ENCODE data around the gene EDEM1. TPM values are rescaled to one million over a fixed set of nuclear protein-coding genes. Genes with fewer than 3 reads are reported as not detected.
A peak's percentile ranks its signal among the peaks of the same experiment; 100 is the strongest.
"Not testable (repeated sequence)": the region's sequence is repeated elsewhere in the genome, so short reads cannot be mapped to it uniquely, and the experiment has no call there.

EDEM1 gene
- total RNA-seq = 100 to 1,000 TPM; 145 to 194 TPM

DNA sequence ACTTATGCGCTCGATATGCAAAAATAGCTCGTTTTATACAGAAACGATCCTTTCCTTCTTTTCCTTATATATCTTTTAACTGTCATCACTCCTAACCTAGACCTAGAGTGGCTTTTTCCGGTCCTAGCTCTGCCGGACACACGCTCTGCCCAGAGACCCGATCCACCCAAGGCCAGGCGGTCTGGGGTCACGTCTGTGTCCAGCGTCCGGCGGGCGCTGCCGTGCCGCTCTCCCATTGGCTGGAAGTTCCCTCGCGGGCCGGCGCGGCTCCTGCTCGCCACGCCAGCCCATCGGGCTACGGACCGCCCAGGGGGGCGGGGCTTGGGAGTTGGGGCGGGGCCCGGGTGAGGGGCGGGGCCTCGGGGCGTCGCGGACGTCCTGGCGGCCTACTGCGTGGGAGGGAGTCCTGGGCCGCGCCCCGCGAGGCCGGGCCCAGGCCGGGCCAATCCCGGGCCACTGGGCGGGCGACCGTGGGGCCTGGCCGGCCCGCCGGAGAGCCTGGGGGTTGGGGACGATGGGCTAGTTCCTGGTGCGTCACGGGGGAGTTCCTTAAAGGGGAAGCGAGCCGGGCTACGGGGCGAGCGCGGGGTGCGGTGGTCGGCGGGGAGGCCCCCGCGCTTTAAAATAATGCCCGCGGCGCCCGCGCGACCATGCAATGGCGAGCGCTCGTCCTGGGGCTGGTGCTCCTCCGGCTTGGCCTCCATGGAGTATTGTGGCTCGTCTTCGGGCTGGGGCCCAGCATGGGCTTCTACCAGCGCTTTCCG lies at the start of gene EDEM1:
TSS of gene EDEM1 (plus strand) at position 552 of the 764 bp plus-strand sequence. CDS start at position 651, 99 bp downstream.
- Mint-ChIP-seq H3K9me3 (no peaks in the 10 kb centered on the region), H3K27me3 (no peaks in the 10 kb centered on the region), H3K27ac (peak within 1 kb of the TSS; percentile 98), H3K4me1 (peaks cover 18% of the 10 kb centered on the region), H3K36me3 (ENCODE audit: low read depth) (peaks cover 51% of the 10 kb centered on the region), H3K4me3 (peak within 1 kb of the TSS; percentile 94)
- peak; percentile 87 for ATAC-seq (replicated peaks)

DNA sequence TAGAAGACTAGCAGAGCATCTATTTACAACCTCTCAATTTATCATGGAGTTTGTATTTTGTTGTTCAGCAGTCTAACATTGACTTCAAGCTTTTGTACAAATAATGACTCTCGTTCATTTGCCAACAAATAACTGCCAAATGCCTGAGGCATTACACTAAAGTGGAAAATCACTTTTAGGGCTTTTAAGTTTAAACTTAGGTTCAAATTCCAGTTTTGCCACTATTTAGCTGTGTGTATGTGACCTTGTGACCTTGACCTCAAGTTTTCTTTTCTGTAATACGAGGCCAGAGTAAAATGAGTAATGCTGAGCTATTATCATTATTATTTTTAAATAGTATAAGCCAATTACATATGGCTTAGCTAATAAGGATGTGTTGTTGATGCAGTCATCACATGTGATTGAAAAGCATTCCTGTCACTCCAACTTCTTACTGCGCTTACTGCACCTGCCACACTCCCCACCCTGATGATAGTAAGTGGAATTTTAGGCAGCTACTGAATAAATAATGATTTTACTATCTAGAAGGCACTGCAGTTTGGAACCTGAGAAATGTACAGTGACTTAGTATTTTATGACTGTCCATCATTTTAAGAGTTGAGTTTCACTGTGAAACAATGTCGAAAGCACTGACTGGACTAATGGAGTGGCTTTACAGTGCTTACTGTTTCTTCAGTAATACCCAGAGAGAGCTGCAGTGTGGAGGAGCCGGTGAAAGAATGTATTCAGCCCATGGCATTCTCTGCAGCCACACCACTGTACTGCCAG lies 49.1 kb upstream of the EDEM1 start:
- Mint-ChIP-seq H3K4me1 (peaks cover 45% of the 10 kb centered on the region), H3K27ac (peak overlapping the region; percentile 84), H3K9me3 (no peaks in the 10 kb centered on the region), H3K4me3 (peak overlapping the region; percentile 21), H3K27me3 (no peaks in the 10 kb centered on the region), H3K36me3 (ENCODE audit: low read depth) (peaks cover 42% of the 10 kb centered on the region)
- ATAC-seq (replicated peaks) = no peak

DNA sequence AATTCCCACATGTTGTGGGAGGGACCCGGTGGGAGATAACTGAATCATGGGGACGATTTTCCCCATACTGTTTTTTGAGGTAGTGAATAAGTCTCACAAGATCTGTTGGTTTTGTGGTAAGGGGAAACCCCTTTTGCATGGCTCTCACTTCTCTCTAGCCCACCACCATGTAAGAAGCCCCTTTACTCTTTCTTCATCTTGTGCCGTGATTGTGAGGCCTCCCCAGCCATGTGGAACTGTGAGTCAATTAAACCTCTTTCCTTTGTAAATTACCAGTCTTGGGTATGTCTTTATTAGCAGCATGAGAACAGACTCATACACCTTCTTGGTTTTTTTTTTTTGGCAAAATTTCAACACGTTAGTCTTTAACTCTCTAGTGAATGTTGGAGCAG lies 47.3 kb upstream of the EDEM1 start:
- Mint-ChIP-seq H3K4me3 (peak overlapping the region; percentile 0), H3K27me3 (no peaks in the 10 kb centered on the region), H3K4me1 (peaks cover 46% of the 10 kb centered on the region), H3K9me3 (no peaks in the 10 kb centered on the region), H3K27ac (peak overlapping the region; percentile 4), H3K36me3 (ENCODE audit: low read depth) (peaks cover 60% of the 10 kb centered on the region)
- ATAC-seq (replicated peaks) = no peak

- H3K27ac Mint-ChIP-seq = peak overlapping the region; percentile 35
- H3K27me3 Mint-ChIP-seq = no peaks in the 10 kb centered on the region
- peaks cover 66% of the 10 kb centered on the region for H3K36me3 Mint-ChIP-seq (ENCODE audit: low read depth)
- no peak for ATAC-seq (replicated peaks)
- no peaks in the 10 kb centered on the region for H3K9me3 Mint-ChIP-seq
- peaks cover 46% of the 10 kb centered on the region for H3K4me1 Mint-ChIP-seq
- H3K4me3 Mint-ChIP-seq = no peak overlapping the region
Measured at GRCh38 chr3:5140839-5141238, 46.7 kb upstream of the EDEM1 start.

- H3K27me3 Mint-ChIP-seq = no peaks in the 10 kb centered on the region
- no peak overlapping the region for H3K4me3 Mint-ChIP-seq
- ATAC-seq (replicated peaks) = no peak
- no peaks in the 10 kb centered on the region for H3K9me3 Mint-ChIP-seq
- H3K4me1 Mint-ChIP-seq = peaks cover 39% of the 10 kb centered on the region
- H3K36me3 Mint-ChIP-seq (ENCODE audit: low read depth) = peaks cover 74% of the 10 kb centered on the region
- H3K27ac Mint-ChIP-seq = no peak overlapping the region
Measured at GRCh38 chr3:5141760-5142159, 45.7 kb upstream of the EDEM1 start.

GRCh38 chr3:5143464-5143863 lies 44.0 kb upstream of the EDEM1 start:
- H3K36me3 Mint-ChIP-seq (ENCODE audit: low read depth) = peaks cover 79% of the 10 kb centered on the region
- H3K4me1 Mint-ChIP-seq = peaks cover 40% of the 10 kb centered on the region
- H3K9me3 Mint-ChIP-seq = no peaks in the 10 kb centered on the region
- no peak for ATAC-seq (replicated peaks)
- peak overlapping the region; percentile 54 for H3K27ac Mint-ChIP-seq
- no peak overlapping the region for H3K4me3 Mint-ChIP-seq
- H3K27me3 Mint-ChIP-seq = no peaks in the 10 kb centered on the region

DNA sequence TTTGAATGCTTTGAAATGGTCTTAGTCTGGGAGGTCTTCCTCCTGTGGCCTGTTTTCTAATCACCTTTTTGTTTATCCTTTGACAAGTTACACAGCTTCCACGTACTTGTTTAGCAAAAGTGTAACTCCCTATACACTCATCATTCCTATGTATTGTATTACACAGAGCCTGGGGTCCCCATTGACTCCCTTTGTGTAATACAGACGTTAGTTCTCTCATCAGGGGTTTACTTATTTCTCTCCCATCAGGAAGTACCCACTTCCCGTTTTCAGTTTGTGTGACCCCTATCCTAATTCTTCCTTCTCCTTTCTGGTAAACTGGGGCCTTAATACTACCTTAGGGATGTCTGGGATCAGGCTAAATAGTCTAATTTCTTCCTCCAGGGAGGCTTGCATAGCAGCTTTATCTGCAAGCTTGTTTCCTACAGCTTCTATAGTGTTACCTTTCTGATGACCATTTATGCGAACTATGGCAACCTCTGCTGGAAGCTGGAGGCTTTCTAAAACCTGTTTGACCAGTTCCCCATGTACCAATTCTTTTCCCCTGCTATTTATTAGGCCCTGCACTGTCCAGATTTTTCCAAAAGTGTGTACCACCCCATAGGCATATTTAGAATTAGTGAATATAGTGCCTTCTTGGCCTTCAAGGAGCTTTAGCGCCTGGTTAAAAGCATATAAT lies 43.1 kb upstream of the EDEM1 start:
- no peak overlapping the region for H3K4me3 Mint-ChIP-seq
- H3K27me3 Mint-ChIP-seq = no peaks in the 10 kb centered on the region
- H3K4me1 Mint-ChIP-seq = peaks cover 47% of the 10 kb centered on the region
- ATAC-seq (replicated peaks) = no peak
- H3K27ac Mint-ChIP-seq = peak overlapping the region; percentile 3
- H3K36me3 Mint-ChIP-seq (ENCODE audit: low read depth) = peaks cover 84% of the 10 kb centered on the region
- H3K9me3 Mint-ChIP-seq = no peaks in the 10 kb centered on the region

DNA sequence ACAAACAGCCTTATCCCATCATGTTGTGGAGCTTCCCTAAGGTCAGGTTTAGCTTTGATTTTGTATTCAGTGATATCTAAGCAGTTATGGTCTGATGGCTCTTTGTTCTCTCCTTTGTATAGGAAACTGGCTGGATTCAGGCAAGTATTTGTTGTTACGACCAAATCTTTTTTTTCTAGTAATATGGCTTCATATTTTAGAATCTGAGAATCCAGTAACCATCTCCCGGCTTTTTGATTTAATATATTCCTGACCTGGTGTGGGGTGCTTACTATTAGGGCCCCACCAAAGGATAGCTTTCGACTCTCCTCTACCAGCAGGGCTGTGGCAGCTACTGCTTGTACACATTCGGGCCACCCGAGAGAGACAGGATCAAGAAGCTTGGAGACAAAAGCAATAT lies 42.4 kb upstream of the EDEM1 start:
- H3K36me3 Mint-ChIP-seq (ENCODE audit: low read depth) = peaks cover 77% of the 10 kb centered on the region
- H3K9me3 Mint-ChIP-seq = no peaks in the 10 kb centered on the region
- no peaks in the 10 kb centered on the region for H3K27me3 Mint-ChIP-seq

DNA sequence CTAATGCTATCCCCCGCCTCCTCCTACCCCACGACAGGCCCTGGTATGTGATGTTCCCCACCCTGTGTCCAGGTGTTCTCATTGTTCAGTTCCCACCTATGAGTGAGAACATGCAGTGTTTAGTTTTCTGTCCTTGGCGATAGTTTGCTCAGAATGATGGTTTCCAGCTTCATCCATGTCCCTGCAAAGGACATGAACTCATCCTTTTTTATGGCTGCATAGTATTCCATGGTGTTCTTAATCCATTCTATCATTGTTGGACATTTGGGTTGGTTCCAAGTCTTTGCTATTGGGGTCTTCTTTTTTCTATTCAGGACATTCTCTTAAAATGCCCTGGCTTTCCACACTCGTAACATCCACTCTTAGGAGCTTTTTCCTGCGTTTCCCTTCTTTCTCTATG lies 40.4 kb upstream of the EDEM1 start:
- ATAC-seq (replicated peaks); H3K27ac Mint-ChIP-seq; H3K9me3 Mint-ChIP-seq; H3K27me3 Mint-ChIP-seq; H3K4me3 Mint-ChIP-seq: not testable (repeated sequence)
- H3K4me1 Mint-ChIP-seq = peaks cover 37% of the 10 kb centered on the region
- peaks cover 62% of the 10 kb centered on the region for H3K36me3 Mint-ChIP-seq (ENCODE audit: low read depth)

More for the DNA sequence above, 42.4 kb upstream of the EDEM1 start:
- ATAC-seq (replicated peaks) = no peak
- Mint-ChIP-seq H3K27ac (peak overlapping the region; percentile 3), H3K4me3 (no peak overlapping the region), H3K4me1 (peaks cover 47% of the 10 kb centered on the region)

GRCh38 chr3:5149306-5149880 lies 38.1 kb upstream of the EDEM1 start:
- Mint-ChIP-seq H3K9me3 (no peaks in the 10 kb centered on the region), H3K4me3 (no peak overlapping the region), H3K4me1 (peaks cover 40% of the 10 kb centered on the region), H3K27ac (peak overlapping the region; percentile 13), H3K27me3 (no peaks in the 10 kb centered on the region), H3K36me3 (ENCODE audit: low read depth) (peaks cover 62% of the 10 kb centered on the region)
- no peak for ATAC-seq (replicated peaks)

DNA sequence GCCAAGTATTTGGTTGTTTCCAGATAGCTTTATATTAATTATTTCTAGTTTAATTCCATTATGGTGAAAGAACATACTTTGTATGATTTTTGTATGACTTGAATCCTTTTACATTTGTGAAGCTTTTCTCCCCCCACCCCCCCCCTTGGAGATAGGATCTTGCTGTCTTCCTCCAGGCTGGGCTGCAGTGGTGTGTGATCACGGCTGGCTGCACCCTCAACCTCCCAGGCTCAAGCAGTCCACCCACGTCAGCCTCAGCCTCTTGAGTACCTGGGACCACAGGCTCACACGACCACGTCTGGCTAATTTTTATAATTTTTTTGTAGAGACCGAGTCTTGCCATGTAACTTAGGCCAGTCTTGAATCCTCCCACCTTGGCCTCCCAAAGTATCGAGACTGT lies 35.9 kb upstream of the EDEM1 start:
- no peak for ATAC-seq (replicated peaks)
- peaks cover 47% of the 10 kb centered on the region for H3K36me3 Mint-ChIP-seq (ENCODE audit: low read depth)
- H3K27ac Mint-ChIP-seq = no peak overlapping the region
- no peak overlapping the region for H3K4me3 Mint-ChIP-seq
- H3K27me3 Mint-ChIP-seq = no peaks in the 10 kb centered on the region
- no peaks in the 10 kb centered on the region for H3K9me3 Mint-ChIP-seq
- H3K4me1 Mint-ChIP-seq = peaks cover 47% of the 10 kb centered on the region

- Mint-ChIP-seq H3K27me3 (no peaks in the 10 kb centered on the region), H3K9me3 (no peaks in the 10 kb centered on the region), H3K27ac (no peak overlapping the region), H3K4me1 (peaks cover 41% of the 10 kb centered on the region), H3K4me3 (no peak overlapping the region), H3K36me3 (ENCODE audit: low read depth) (peaks cover 42% of the 10 kb centered on the region)
- no peak for ATAC-seq (replicated peaks)
Measured at GRCh38 chr3:5153074-5153473, 34.4 kb upstream of the EDEM1 start.

DNA sequence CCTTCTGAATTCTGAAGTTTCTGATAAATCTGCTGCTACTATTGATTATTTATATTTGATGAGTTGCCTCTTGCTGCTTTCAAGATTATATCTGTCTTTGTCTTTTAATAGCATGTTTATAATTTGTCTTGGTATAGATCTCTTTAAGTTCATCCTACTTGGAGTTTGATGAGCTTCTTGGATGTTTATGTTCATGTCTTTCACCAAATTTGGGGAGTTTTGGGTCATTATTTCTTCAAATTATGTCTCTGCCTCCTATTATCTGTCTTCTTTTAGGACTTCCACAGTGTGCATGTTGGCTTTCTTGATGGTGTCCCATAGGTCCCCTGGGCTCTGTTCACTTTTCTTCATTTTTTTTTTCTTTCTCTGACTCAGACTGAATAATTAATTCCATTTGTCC lies 32.3 kb upstream of the EDEM1 start:
- H3K9me3 Mint-ChIP-seq = no peaks in the 10 kb centered on the region
- peaks cover 30% of the 10 kb centered on the region for H3K4me1 Mint-ChIP-seq
- H3K36me3 Mint-ChIP-seq (ENCODE audit: low read depth) = peaks cover 34% of the 10 kb centered on the region
- ATAC-seq (replicated peaks) = no peak
- peak overlapping the region; percentile 25 for H3K27ac Mint-ChIP-seq
- no peak overlapping the region for H3K4me3 Mint-ChIP-seq
- no peaks in the 10 kb centered on the region for H3K27me3 Mint-ChIP-seq

DNA sequence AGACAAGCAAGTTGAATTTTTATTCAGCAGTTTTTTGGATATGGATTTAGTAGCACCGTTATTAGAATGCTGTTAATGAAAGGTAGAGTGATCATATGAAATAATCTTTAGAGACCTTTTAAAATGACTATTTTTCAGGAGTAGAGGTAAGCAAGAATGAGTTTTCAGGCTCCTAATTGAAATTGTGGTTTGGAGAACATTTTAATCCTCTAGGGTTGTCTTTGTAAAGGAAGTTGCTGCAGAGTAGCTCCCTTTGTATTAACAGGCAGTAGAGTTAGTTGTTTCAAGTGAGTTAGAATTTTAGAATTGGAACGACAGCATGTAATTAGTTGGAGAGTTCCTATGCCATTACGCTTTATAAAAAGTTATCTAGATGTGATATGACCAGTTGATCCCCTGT lies 27.2 kb upstream of the EDEM1 start:
- H3K36me3 Mint-ChIP-seq (ENCODE audit: low read depth) = peaks cover 17% of the 10 kb centered on the region
- H3K27me3 Mint-ChIP-seq = no peaks in the 10 kb centered on the region
- H3K27ac Mint-ChIP-seq = peak overlapping the region; percentile 89
- H3K4me3 Mint-ChIP-seq = peak overlapping the region; percentile 26
- no peak for ATAC-seq (replicated peaks)
- peaks cover 39% of the 10 kb centered on the region for H3K4me1 Mint-ChIP-seq
- H3K9me3 Mint-ChIP-seq = no peaks in the 10 kb centered on the region
